Thoracic aorta (tissue), 2 donors: Measurements from ENCODE around the gene SIK3. TPM values are rescaled to one million over a fixed set of nuclear protein-coding genes. Genes with fewer than 3 reads are reported as not detected.
"Not testable (repeated sequence)": the region's sequence is repeated elsewhere in the genome, so short reads cannot be mapped to it uniquely, and the experiment has no call there.

ENCODE experiments used
- ATAC-seq: fragments of 150-250 bp; one replicate; pipeline ENCODE4 v1.8.0; 2017; ENCODE audit warnings: low read depth; ENCODE audit not compliant: insufficient number of reproducible peaks, low FRiP score
- DNase-seq: peaks from one replicate; pipeline ENCODE4 v3.0.0-alpha.2; 2020; ENCODE audit warnings: low spot score
- H3K27ac ChIP-seq, 2 donors: fragments of 200-600 bp; sonication (generic); 1 replicate in 1 of 2; 2 replicates in 1 of 2; pipeline ENCODE4 v1.5.1; 2016; ENCODE audit warnings: mild to moderate bottlenecking in 2 of 2, moderate library complexity in 2 of 2
- H3K27me3 ChIP-seq: fragments of 200-600 bp; sonication (generic); replicated peaks from 2 replicates; pipeline ENCODE4 v1.6.0; 2016; ENCODE audit warnings: mild to moderate bottlenecking; ENCODE audit not compliant: insufficient read depth
- H3K36me3 ChIP-seq: fragments of 200-600 bp; sonication (generic); one replicate; pipeline ENCODE4 v1.5.1; 2016
- H3K4me1 ChIP-seq, 2 donors: fragments of 200-600 bp; sonication (generic); 1 replicate in 1 of 2; 2 replicates in 1 of 2; pipeline versions ENCODE4 v1.5.1 to v1.6.0; 2016; ENCODE audit warnings: low read depth in 2 of 2, mild to moderate bottlenecking in 1 of 2; ENCODE audit not compliant: control insufficient read depth in 1 of 2
- H3K4me3 ChIP-seq: fragments of 200-600 bp; sonication (generic); 2 replicates; pipeline ENCODE4 v1.5.1; 2016; ENCODE audit warnings: mild to moderate bottlenecking
- H3K9me3 ChIP-seq: fragments of 200-600 bp; sonication (generic); 2 replicates; pipeline ENCODE4 v1.5.1; 2016
- CTCF ChIP-seq: fragments of 200-600 bp; sonication (generic); IDR thresholded peaks from one replicate; pipeline ENCODE4 v1.5.1; 2019; ENCODE audit warnings: antibody characterized with exemption
- total RNA-seq, 2 donors: library from RNA; depleted of rRNA; stranded (reverse); fragments of >200 nt; gene quantifications; one replicate each; pipeline versions ENCODE4 v1.1.0 to v1.2.3, GENCODE V29; 2016

Gene SIK3
- total RNA-seq, 2 donors from 2014 or later: 32.9 to 53.7 TPM

GRCh38 chr11:117117681-117118080, 19.5 kb upstream of the SIK3 start:
- ATAC-seq (no peak), DNase-seq (no peak)
- H3K4me3 ChIP-seq: no peak overlapping the region
- no peak overlapping the region for H3K27ac ChIP-seq
- no peaks in the 10 kb centered on the region for H3K36me3 ChIP-seq
- no peaks in the 10 kb centered on the region for H3K27me3 ChIP-seq
- H3K9me3 ChIP-seq: no peaks in the 10 kb centered on the region
- TF ChIP-seq CTCF: no peak
- no peaks in the 10 kb centered on the region for H3K4me1 ChIP-seq

- H3K4me1 ChIP-seq, ATAC-seq, DNase-seq: not testable (repeated sequence)
These were observed 14.7 kb upstream of the SIK3 start for GRCh38 chr11:117112939-117113338.

GRCh38 chr11:117112497-117112896, 14.3 kb upstream of the SIK3 start:
- not testable (repeated sequence) for H3K36me3 ChIP-seq, H3K9me3 ChIP-seq, DNase-seq, H3K4me3 ChIP-seq, H3K27me3 ChIP-seq, H3K4me1 ChIP-seq, H3K27ac ChIP-seq, ATAC-seq

More at GRCh38 chr11:117112939-117113338, 14.7 kb upstream of the SIK3 start:
- not testable (repeated sequence) for H3K9me3 ChIP-seq, H3K36me3 ChIP-seq, H3K4me3 ChIP-seq, H3K27ac ChIP-seq, H3K27me3 ChIP-seq

GRCh38 chr11:117110294-117110950, 12.2 kb upstream of the SIK3 start:
- H3K4me1 ChIP-seq: peaks cover 0 to 4% of the 10 kb centered on the region in 2 donors
- H3K36me3 ChIP-seq: no peaks in the 10 kb centered on the region
- no peak for TF ChIP-seq CTCF
- no peak overlapping the region for H3K4me3 ChIP-seq
- H3K27ac ChIP-seq: no peak overlapping the region
- no peaks in the 10 kb centered on the region for H3K9me3 ChIP-seq
- ATAC-seq (no peak), DNase-seq (no peak)
- no peaks in the 10 kb centered on the region for H3K27me3 ChIP-seq

GRCh38 chr11:117107701-117108590, 9.7 kb upstream of the SIK3 start:
- Histone ChIP-seq H3K36me3 (no peaks in the 10 kb centered on the region), H3K27ac (no peak overlapping the region), H3K27me3 (no peaks in the 10 kb centered on the region), H3K4me3 (no peak overlapping the region), H3K4me1 (peaks cover 0 to 4% of the 10 kb centered on the region in 2 donors), H3K9me3 (no peaks in the 10 kb centered on the region)
- DNase-seq (no peak), ATAC-seq (no peak)
- TF ChIP-seq CTCF: no peak

- Histone ChIP-seq H3K9me3 (no peaks in the 10 kb centered on the region), H3K27ac (no peak overlapping the region), H3K36me3 (no peaks in the 10 kb centered on the region), H3K27me3 (no peaks in the 10 kb centered on the region), H3K4me3 (no peak overlapping the region), H3K4me1 (peaks cover 12 to 29% of the 10 kb centered on the region in 2 donors)
- DNase-seq (no peak), ATAC-seq (no peak)
- no peak for TF ChIP-seq CTCF
These were observed 2.3 kb upstream of the SIK3 start for GRCh38 chr11:117100556-117100955.
